OCI-LY7 (cell line): ENCODE measurements around the gene LIFR. TPM values are rescaled to one million over a fixed set of nuclear protein-coding genes. Genes with fewer than 3 reads are reported as not detected.

Source experiments
- BruUV-seq: library from RNA; stranded (reverse); fragments of 400-500 nt; replicated peaks from 2 replicates; lab custom pipeline; 2021; lab: Mats Ljungman, UMichigan
- CTCF ChIA-PET: fragments of 300-600 bp; sonication (Branson Sonifier 250); formaldehyde crosslinking; loops from one replicate; lab custom pipeline; 2022; ENCODE audit warnings: antibody characterized with exemption; ENCODE audit not compliant: unreplicated experiment; lab: Charles Lee
- POLR2A ChIA-PET: fragments of 300-600 bp; sonication (Branson Sonifier 250); formaldehyde crosslinking; loops from one replicate; lab custom pipeline; 2022; ENCODE audit warnings: antibody characterized with exemption; lab: Charles Lee
- DNase-seq: peaks from one replicate; pipeline ENCODE4 v3.0.0-alpha.2; 2015; ENCODE audit warnings: low spot score
- H2AFZ ChIP-seq: fragments of 200-600 bp; sonication (generic), shearing (Covaris generic); 2 replicates; pipeline ENCODE4 v1.6.1; 2014; ENCODE audit warnings: mild to moderate bottlenecking, antibody characterized with exemption, low read length, moderate library complexity
- H3K27ac ChIP-seq: fragments of 200-600 bp; sonication (generic); 2 replicates; pipeline ENCODE4 v1.5.1; 2014; ENCODE audit warnings: mixed run types, low read depth, mild to moderate bottlenecking, moderate library complexity, low read length, inconsistent platforms; ENCODE audit not compliant: poor library complexity, severe bottlenecking
- H3K36me3 ChIP-seq: fragments of 200-600 bp; sonication (generic); 2 replicates; pipeline ENCODE4 v1.6.1; 2014; ENCODE audit warnings: mild to moderate bottlenecking, antibody characterized with exemption, low read length, moderate library complexity, mixed read lengths; ENCODE audit not compliant: insufficient read depth
- H3K4me1 ChIP-seq: fragments of 200-600 bp; sonication (generic); 2 replicates; pipeline ENCODE4 v1.5.1; 2014; ENCODE audit warnings: mild to moderate bottlenecking, low read length; ENCODE audit not compliant: insufficient read depth, poor library complexity, severe bottlenecking
- H3K4me2 ChIP-seq: fragments of 200-600 bp; sonication (generic); 2 replicates; pipeline ENCODE4 v1.6.1; 2014; ENCODE audit warnings: mild to moderate bottlenecking, low read length
- H3K4me3 ChIP-seq: fragments of 200-600 bp; sonication (generic); 2 replicates; pipeline ENCODE4 v1.5.1; 2014; ENCODE audit warnings: mild to moderate bottlenecking, low read depth, low read length; ENCODE audit not compliant: poor library complexity, severe bottlenecking
- H3K79me2 ChIP-seq: fragments of 200-600 bp; sonication (generic); 2 replicates; pipeline ENCODE4 v1.6.1; 2016; ENCODE audit warnings: low read depth, mild to moderate bottlenecking, low read length, moderate library complexity, mixed read lengths; ENCODE audit not compliant: insufficient read depth
- H3K9me2 ChIP-seq: fragments of 200-600 bp; sonication (generic); 2 replicates; pipeline ENCODE4 v1.6.1; 2016; ENCODE audit warnings: mild to moderate bottlenecking, low read length, mixed read lengths; ENCODE audit not compliant: insufficient read depth
- H3K9me3 ChIP-seq: fragments of 200-600 bp; sonication (generic); 2 replicates; pipeline ENCODE4 v1.6.1; 2014; ENCODE audit warnings: mild to moderate bottlenecking, mixed run types, low read length, mixed read lengths
- H4K20me1 ChIP-seq: fragments of 200-600 bp; sonication (generic); 2 replicates; pipeline ENCODE4 v1.6.1; 2014; ENCODE audit warnings: mild to moderate bottlenecking, antibody characterized with exemption, low read length, moderate library complexity, mixed read lengths; ENCODE audit not compliant: insufficient read depth
- EZH2phosphoT487 ChIP-seq: fragments of 200-600 bp; sonication (generic); IDR thresholded peaks from 2 replicates; pipeline ENCODE4 v1.6.1; 2018; ENCODE audit warnings: low read depth, borderline replicate concordance, mild to moderate bottlenecking, mixed run types, antibody characterized with exemption, low read length, moderate library complexity, mixed read lengths
- intact Hi-C: fragments of 100-400 bp; cut with micrococcal nuclease; formaldehyde crosslinking; loops from one replicate; pipeline ENCODE4 v1.10.0; 2022; ENCODE audit not compliant: unreplicated experiment
- total RNA-seq, 2 experiments: library from RNA; depleted of rRNA in 1 of 2; stranded (reverse); fragments of >200 nt in 1 of 2; shearing (Covaris generic) in 1 of 2; gene quantifications; 2 replicates each; pipeline ENCODE4 v1.2.3, GENCODE V29; 2014 to 2022
- TF ChIP-seq, protein P1 (sequence below): fragments of 200-600 bp; sonication (generic); conservative IDR thresholded peaks from 2 replicates; pipeline ENCODE4 v1.5.1; 2014; ENCODE audit warnings: mild to moderate bottlenecking, antibody characterized with exemption, low read length, moderate library complexity, mixed read lengths

The LIFR gene
- total RNA-seq, 2 experiments from 2014 or later: not detected

DNA sequence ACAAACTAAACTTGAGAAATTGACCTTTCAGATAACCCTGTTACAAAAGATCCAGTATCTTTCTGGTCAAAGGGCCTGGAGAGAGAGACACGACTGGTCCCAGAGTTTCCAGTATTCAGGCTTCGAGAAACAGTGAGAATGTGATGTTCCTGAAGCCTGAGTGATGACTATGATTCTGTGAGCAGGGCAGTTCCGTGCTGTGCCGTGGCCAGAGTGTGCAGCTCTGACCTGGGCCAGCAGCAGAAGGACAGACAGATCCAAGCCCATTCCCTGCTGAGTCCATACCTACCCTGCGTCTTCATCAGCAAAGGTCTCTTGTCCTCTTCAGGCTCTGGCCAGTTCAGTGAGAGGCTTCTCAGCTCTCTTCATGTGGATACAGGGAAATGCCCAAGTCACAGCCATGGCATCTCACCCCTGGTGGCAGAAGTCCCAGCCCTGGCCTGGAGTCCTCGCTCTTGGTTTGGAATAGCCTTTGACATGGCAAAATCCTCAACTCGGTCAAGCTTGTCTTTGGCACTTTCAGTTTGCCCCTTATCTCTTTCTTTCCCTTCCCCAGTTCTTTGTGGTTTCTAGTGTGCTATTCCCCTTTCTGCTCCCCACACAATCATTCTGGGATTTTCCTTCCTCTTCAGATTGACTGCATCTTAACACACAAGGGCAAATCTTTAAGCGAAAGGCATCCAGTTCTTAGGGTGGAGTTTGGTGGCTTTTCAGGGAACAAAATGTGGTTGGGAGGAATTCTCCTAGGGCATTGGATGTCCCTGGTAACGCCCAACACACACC, 107.7 kb downstream of the LIFR start:
- ChIA-PET POLR2A (no interaction called here), CTCF (no interaction called here)
- Histone ChIP-seq H3K9me2 (no peaks in the 10 kb centered on the region), H3K4me1 (peaks cover 15% of the 10 kb centered on the region), H3K36me3 (no peaks in the 10 kb centered on the region), H4K20me1 (peaks cover 11% of the 10 kb centered on the region), H2AFZ (no peak overlapping the region), H3K4me3 (no peak overlapping the region), H3K79me2 (no peaks in the 10 kb centered on the region), H3K4me2 (no peak overlapping the region), H3K27ac (no peak overlapping the region), H3K9me3 (no peaks in the 10 kb centered on the region)
- no TSS peak for BruUV-seq
- intact Hi-C loops: no loop called here
- DNase-seq: no peak
- TF ChIP-seq, protein P1, sequence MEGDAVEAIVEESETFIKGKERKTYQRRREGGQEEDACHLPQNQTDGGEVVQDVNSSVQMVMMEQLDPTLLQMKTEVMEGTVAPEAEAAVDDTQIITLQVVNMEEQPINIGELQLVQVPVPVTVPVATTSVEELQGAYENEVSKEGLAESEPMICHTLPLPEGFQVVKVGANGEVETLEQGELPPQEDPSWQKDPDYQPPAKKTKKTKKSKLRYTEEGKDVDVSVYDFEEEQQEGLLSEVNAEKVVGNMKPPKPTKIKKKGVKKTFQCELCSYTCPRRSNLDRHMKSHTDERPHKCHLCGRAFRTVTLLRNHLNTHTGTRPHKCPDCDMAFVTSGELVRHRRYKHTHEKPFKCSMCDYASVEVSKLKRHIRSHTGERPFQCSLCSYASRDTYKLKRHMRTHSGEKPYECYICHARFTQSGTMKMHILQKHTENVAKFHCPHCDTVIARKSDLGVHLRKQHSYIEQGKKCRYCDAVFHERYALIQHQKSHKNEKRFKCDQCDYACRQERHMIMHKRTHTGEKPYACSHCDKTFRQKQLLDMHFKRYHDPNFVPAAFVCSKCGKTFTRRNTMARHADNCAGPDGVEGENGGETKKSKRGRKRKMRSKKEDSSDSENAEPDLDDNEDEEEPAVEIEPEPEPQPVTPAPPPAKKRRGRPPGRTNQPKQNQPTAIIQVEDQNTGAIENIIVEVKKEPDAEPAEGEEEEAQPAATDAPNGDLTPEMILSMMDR: no peak
- TF ChIP-seq EZH2phosphoT487: no peak

DNA sequence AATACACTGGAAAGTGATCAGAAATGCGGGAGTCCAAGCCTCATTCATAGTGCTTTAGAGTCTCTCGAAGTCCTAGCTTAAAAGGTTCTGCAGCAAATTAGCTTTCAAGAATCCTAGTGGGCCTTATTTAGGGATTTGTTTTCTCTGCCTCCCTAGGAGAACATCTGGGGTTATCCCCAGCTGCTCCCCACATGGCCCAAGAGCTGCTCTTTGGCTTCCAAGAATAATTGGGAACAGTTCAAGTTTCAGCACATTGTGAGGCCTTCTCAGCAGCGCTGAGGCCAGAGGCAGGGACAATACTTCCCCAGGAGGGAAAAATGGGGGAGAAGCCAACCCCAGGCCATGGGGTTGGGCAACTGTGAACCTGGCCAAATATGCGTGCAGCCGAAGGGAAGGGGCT, 108.7 kb downstream of the LIFR start:
- Histone ChIP-seq H3K36me3 (no peaks in the 10 kb centered on the region), H3K4me1 (peaks cover 5% of the 10 kb centered on the region), H3K9me2 (no peaks in the 10 kb centered on the region), H3K79me2 (no peaks in the 10 kb centered on the region), H3K9me3 (no peaks in the 10 kb centered on the region), H3K27ac (no peak overlapping the region), H3K4me2 (no peak overlapping the region), H2AFZ (no peak overlapping the region), H3K4me3 (no peak overlapping the region), H4K20me1 (peaks cover 5% of the 10 kb centered on the region)
- BruUV-seq: no TSS peak
- DNase-seq: no peak
- ChIA-PET POLR2A (no interaction called here), CTCF (no interaction called here)
- intact Hi-C loops: no loop called here
- TF ChIP-seq, protein P1: no peak
- TF ChIP-seq EZH2phosphoT487: no peak

DNA sequence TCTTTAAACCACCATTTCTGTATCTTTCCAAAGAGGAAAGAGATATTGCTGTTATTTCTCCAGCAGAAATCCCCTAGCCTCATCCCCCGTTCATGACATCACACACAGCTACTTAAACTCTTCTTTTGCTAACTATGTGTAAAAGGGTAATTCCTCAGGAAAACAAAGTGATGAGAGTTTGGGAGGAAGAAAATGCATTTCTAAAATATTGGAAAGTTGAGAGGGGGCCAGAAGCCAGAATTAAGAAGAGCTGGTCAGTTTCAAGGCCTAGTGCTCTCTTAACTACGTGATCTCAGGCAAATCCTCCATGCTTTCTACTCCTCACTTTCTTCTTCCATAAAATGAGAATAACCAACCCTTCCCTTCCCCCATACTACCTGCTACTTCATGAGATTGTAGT, 109.4 kb downstream of the LIFR start:
- no peaks in the 10 kb centered on the region for H3K79me2 ChIP-seq
- DNase-seq: no peak
- no peaks in the 10 kb centered on the region for H3K4me1 ChIP-seq
- no TSS peak for BruUV-seq
- no peak overlapping the region for H3K4me3 ChIP-seq
- H3K36me3 ChIP-seq: no peaks in the 10 kb centered on the region
- no peak overlapping the region for H2AFZ ChIP-seq
- intact Hi-C loops: no loop called here
- TF ChIP-seq, protein P1: no peak
- no peak for TF ChIP-seq EZH2phosphoT487
- no peak overlapping the region for H3K27ac ChIP-seq
- CTCF ChIA-PET: no interaction called here
- H3K4me2 ChIP-seq: no peak overlapping the region
- peaks cover 4% of the 10 kb centered on the region; the same call in 1 of the 2 replicates for H4K20me1 ChIP-seq
- POLR2A ChIA-PET: no interaction called here
- H3K9me3 ChIP-seq: no peaks in the 10 kb centered on the region
- no peaks in the 10 kb centered on the region for H3K9me2 ChIP-seq
